Measurements from ENCODE around the gene CEACAM1.

GRCh38 chr19:42567567-42567966, 39.3 kb upstream of the CEACAM1 start:
- no peak for TF ChIP-seq CTCF (IDR thresholded peaks at IDR 0.05; ENCODE audit: insufficient read depth, low read length)
- no peak for TF ChIP-seq GABPA (IDR thresholded peaks at IDR 0.05; ENCODE audit: low read depth)
- no peak for TF ChIP-seq POLR2AphosphoS5 (IDR thresholded peaks at IDR 0.05; ENCODE audit: low read depth)
- TF ChIP-seq, protein P1, sequence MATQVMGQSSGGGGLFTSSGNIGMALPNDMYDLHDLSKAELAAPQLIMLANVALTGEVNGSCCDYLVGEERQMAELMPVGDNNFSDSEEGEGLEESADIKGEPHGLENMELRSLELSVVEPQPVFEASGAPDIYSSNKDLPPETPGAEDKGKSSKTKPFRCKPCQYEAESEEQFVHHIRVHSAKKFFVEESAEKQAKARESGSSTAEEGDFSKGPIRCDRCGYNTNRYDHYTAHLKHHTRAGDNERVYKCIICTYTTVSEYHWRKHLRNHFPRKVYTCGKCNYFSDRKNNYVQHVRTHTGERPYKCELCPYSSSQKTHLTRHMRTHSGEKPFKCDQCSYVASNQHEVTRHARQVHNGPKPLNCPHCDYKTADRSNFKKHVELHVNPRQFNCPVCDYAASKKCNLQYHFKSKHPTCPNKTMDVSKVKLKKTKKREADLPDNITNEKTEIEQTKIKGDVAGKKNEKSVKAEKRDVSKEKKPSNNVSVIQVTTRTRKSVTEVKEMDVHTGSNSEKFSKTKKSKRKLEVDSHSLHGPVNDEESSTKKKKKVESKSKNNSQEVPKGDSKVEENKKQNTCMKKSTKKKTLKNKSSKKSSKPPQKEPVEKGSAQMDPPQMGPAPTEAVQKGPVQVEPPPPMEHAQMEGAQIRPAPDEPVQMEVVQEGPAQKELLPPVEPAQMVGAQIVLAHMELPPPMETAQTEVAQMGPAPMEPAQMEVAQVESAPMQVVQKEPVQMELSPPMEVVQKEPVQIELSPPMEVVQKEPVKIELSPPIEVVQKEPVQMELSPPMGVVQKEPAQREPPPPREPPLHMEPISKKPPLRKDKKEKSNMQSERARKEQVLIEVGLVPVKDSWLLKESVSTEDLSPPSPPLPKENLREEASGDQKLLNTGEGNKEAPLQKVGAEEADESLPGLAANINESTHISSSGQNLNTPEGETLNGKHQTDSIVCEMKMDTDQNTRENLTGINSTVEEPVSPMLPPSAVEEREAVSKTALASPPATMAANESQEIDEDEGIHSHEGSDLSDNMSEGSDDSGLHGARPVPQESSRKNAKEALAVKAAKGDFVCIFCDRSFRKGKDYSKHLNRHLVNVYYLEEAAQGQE (IDR thresholded peaks at IDR 0.05; ENCODE audit: insufficient replicate concordance, low read depth) = no peak
